H1 (cell line): ENCODE results near the gene MPV17. TPM values are rescaled to one million over a fixed set of nuclear protein-coding genes. Genes with fewer than 3 reads are reported as not detected.

Experiments used
- EGR1 ChIP-seq: IDR thresholded peaks from 2 replicates; pipeline ENCODE4 v1.6.1; 2011; ENCODE audit warnings: low read depth, low read length, borderline replicate concordance
- GTF2F1 ChIP-seq: IDR thresholded peaks from 2 replicates; pipeline ENCODE4 v1.6.1; 2012; ENCODE audit warnings: low read depth, low read length, improper control_type of control experiment, borderline replicate concordance
- KDM1A ChIP-seq: fragments of 200-600, 300-600 bp; sonication (generic); IDR thresholded peaks from 2 replicates; pipeline ENCODE4 v1.7.1; 2016; ENCODE audit warnings: mild to moderate bottlenecking, low read length, borderline replicate concordance
- SAP30 ChIP-seq: fragments of 300-600 bp; sonication (generic); IDR thresholded peaks from 2 replicates; pipeline ENCODE4 v1.7.1; 2012; ENCODE audit warnings: low read length, moderate library complexity, mild to moderate bottlenecking, inconsistent platforms; ENCODE audit not compliant: insufficient read depth, insufficient replicate concordance
- SP2 ChIP-seq: IDR thresholded peaks from 2 replicates; pipeline ENCODE4 v1.6.1; 2012; ENCODE audit warnings: mild to moderate bottlenecking, low read length, inconsistent platforms
- TAF1 ChIP-seq: IDR thresholded peaks from 2 replicates; pipeline ENCODE4 v1.6.1; 2011; ENCODE audit warnings: mild to moderate bottlenecking, low read depth, low read length
- ZNF274 ChIP-seq: IDR thresholded peaks from 2 replicates; pipeline ENCODE4 v1.7.0; 2012; ENCODE audit warnings: low read length, borderline replicate concordance; ENCODE audit errors: extremely low read depth
- polyA plus RNA-seq, 7 experiments: library from polyadenylated mRNA; depleted of rRNA in 3 of 7; stranded (reverse) in 5 of 7; unstranded in 2 of 7; fragments of >200 nt in 5 of 7; fragments of 200-250 nt in 2 of 7; gene quantifications; 1 replicate in 5 of 7; 2 replicates in 1 of 7; 4 replicates in 1 of 7; pipeline versions ENCODE4 v1.2.1 to v1.2.3, GENCODE V29; 2011 to 2013; ENCODE audit warnings: missing spikeins in 2 of 7, mixed read lengths in 2 of 7
- total RNA-seq: library from RNA; stranded (reverse); fragmentation: NEBNext Ultra II Directional; extraction: Animal tissue kit (Norgen Biotek cat#: 25700); gene quantifications from 2 replicates; pipeline ENCODE4 v1.2.1, GENCODE V29; 2021
- TF ChIP-seq, protein P1 (sequence below): IDR thresholded peaks from 2 replicates; pipeline ENCODE4 v1.6.1; 2012; ENCODE audit warnings: inconsistent platforms

MPV17 gene
- total and polyA plus RNA-seq, 2 of the 8 experiments (the other 6 are each of a cell fraction or from before 2014, with no cell fraction given), result 45.2 to 181 TPM

DNA sequence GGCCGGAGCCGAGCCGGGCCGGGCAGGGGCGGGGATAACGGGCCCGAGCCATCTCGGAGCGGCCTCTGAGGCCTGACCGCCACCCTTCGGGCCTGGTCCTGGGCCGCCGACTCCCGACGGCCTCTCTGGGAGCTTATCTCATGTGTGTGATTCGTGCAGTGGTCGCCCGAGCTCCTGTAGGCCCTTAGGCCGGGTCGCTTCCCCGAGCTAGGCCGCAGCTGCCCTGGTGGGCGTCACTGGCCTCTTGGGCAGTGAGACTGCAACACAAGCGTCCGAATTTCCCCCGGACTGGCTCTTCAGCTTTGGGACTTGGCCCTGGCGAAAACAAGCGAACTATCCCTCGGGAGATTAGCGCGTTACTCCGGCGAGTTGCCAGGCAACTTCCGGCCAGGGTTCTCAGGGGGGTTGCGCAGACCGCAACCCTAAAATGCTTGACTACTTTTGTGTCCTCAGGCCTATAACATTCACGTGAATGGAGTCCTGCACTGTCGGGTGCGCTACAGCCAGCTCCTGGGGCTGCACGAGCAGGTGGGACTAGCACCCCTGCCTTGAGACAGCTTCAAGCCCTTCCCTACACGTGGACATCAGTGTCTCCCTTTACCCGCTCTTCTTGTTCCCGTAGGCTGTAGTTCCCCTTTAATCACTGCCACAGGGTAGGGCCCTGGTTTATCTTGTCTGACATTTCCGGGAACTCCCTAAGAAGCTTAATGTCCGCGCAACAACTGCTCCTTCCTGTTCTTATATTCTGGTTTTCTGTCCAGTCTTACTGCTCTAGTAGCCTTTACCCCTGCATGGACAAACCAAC is 48.1 kb upstream of the MPV17 start (continued):
- TF ChIP-seq, protein P1, sequence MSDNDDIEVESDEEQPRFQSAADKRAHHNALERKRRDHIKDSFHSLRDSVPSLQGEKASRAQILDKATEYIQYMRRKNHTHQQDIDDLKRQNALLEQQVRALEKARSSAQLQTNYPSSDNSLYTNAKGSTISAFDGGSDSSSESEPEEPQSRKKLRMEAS, result peak; percentile 85
- no peak for TF ChIP-seq EGR1
- no peak for TF ChIP-seq SP2
- no peak for TF ChIP-seq KDM1A
- no peak for TF ChIP-seq ZNF274
- TF ChIP-seq SAP30, result no peak
- TF ChIP-seq GTF2F1, result no peak
- no peak for TF ChIP-seq TAF1
